ENCODE data around the gene RPS6KA2.
"Not testable (repeated sequence)": the region's sequence is repeated elsewhere in the genome, so short reads cannot be mapped to it uniquely, and the experiment has no call there.

RPS6KA2 gene

GRCh38 chr6:166394036-166394892 lies 232.8 kb downstream of the RPS6KA2 start:
- no peak for DNase-seq (ENCODE audit: low read depth)
- H3K4me3 ChIP-seq (replicated peaks; ENCODE audit: low read depth, low read length), result no peak overlapping the region
- no peak for TF ChIP-seq CTCF (IDR thresholded peaks at IDR 0.05; ENCODE audit: low read length, missing control alignments)

- no peak overlapping the region for H3K4me3 ChIP-seq (replicated peaks; ENCODE audit: low read depth, low read length)
- no peak for DNase-seq (ENCODE audit: low read depth)
- no peak for TF ChIP-seq CTCF (IDR thresholded peaks at IDR 0.05; ENCODE audit: low read length, missing control alignments)
These were observed 233.6 kb downstream of the RPS6KA2 start for GRCh38 chr6:166393535-166393823.

- DNase-seq (ENCODE audit: low read depth), result not testable (repeated sequence)
These were observed 234.1 kb downstream of the RPS6KA2 start for GRCh38 chr6:166392755-166393534.

DNA sequence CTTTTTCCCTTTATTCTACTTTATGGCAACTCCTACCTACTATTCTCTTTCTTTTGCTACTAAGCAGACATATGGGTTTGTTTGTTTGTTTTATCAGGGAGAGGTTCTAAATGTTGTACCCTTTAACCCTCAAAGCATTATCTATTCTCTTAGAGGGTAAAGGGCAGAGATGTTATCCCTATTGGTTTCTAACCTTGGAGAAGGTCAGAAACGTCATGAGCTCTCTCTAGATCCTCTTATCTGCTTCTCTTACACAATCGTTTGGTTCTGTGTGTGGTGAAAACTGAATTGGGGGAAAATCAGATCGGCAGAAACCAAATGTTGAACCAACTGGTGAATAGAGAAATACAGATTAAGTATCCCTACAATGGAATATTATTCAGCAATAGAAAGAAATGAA lies 237.9 kb downstream of the RPS6KA2 start:
- no peak overlapping the region for H3K4me3 ChIP-seq (replicated peaks; ENCODE audit: low read depth, low read length)
- TF ChIP-seq CTCF (IDR thresholded peaks at IDR 0.05; ENCODE audit: low read length, missing control alignments), result no peak
- no peak for DNase-seq (ENCODE audit: low read depth)

More at GRCh38 chr6:166392755-166393534, 234.1 kb downstream of the RPS6KA2 start:
- not testable (repeated sequence) for H3K4me3 ChIP-seq (replicated peaks; ENCODE audit: low read depth, low read length)

DNA sequence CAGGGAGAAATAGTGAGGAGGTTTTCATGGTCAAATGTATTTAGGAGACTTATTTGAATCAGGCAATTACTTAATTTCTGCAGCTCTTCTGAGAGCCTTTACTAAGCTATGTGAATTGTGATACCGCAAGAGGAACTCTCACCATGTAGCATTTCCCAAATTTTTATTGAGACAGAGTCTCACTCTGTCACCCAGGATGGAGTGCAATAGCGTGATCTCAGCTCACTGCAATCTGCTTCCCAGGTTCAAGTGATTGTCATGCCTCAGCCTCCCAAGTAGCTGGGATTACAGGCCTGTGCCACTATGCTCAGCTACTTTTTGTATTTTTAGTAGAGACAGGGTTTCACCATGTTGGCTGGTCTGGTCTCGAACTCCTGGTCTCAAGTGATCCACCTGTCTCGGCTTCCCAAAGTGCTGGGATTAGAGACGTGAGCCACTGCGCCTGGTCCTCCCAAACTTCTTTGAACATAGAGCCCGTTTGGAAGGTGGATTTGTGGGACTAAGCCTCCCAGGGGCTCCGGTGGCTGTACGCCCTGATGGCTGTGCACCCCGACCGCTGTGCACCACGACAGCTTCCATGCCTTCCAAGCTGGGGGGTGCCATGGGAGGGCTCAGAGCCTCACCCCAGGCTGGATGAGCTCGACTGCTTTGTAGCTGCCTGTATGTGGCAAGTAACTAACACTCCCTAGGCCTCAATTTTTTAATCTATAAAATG lies 238.6 kb downstream of the RPS6KA2 start:
- no peak for DNase-seq (ENCODE audit: low read depth)
- no peak for TF ChIP-seq CTCF (IDR thresholded peaks at IDR 0.05; ENCODE audit: low read length, missing control alignments)
- no peak overlapping the region for H3K4me3 ChIP-seq (replicated peaks; ENCODE audit: low read depth, low read length)

GRCh38 chr6:166387642-166388289 lies 239.3 kb downstream of the RPS6KA2 start:
- TF ChIP-seq CTCF (IDR thresholded peaks at IDR 0.05; ENCODE audit: low read length, missing control alignments), result no peak
- H3K4me3 ChIP-seq (replicated peaks; ENCODE audit: low read depth, low read length), result no peak overlapping the region
- no peak for DNase-seq (ENCODE audit: low read depth)

GRCh38 chr6:166387098-166387497 lies 240.0 kb downstream of the RPS6KA2 start:
- H3K4me3 ChIP-seq (replicated peaks; ENCODE audit: low read depth, low read length); DNase-seq (ENCODE audit: low read depth): not testable (repeated sequence)
